ENCODE measurements around the gene TAGLN2.

DNA sequence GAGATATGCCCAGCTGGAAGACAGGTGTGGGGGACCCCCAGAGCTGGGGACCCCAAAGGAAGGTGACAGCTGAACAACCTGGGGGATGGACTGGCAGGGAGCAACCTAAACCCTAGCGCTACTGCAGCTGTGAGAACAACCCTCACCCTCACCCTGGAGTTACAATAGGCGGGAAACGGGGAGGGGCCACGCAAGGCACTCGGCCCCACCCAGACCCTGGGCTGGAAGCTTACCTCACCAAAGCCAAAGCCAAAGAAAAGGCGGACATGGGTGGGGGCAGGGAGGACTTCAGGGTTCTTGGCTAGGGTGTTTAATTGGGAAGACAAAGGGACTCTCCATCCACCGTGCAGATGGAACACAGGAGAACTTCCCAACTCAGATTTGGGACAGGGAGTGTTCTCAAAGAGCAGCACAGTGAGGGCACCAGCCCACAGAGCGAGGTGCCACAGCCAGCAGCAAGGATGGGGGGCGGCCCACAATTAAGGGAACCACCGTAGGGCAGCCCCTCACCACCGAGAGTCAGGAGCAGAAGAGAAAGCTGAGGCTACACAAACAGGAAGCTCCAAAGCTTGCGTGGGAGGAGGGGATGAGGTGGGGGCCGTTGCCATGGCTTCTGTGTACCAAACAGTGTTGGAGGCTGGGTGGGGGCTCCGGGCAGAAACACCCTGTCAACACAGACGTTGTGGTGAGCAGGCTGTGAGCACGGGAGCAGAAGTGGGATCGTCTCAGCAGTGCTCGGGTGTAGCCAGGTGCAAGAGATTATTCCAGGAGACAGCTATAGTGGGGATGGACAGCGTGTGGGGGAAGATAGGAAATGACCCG, 1.9 kb downstream of the TAGLN2 start:
- peak; percentile 72 for TF ChIP-seq SPI1 (IDR thresholded peaks at IDR 0.05; ENCODE audit: low read depth, low read length)
- peak; percentile 88 for TF ChIP-seq POLR2AphosphoS5 (IDR thresholded peaks at IDR 0.05; ENCODE audit: low read depth, low read length)
- peak; percentile 75 for TF ChIP-seq POLR2A (IDR thresholded peaks at IDR 0.05; ENCODE audit: low read depth, low read length)

Data from GM12891 (cell line).